GM18520 (cell line): ENCODE data around the gene ATOX1.
"Not testable (repeated sequence)": the region's sequence is repeated elsewhere in the genome, so short reads cannot be mapped to it uniquely, and the experiment has no call there.

Experiments used
- ATAC-seq: cut with Tn5 transposase; IDR thresholded peaks from one replicate; pipeline ENCODE4 v1.9.1; 2021; ENCODE audit not compliant: unreplicated experiment

ATOX1 gene

GRCh38 chr5:151758430-151759241, at the start of gene ATOX1:
TSS of gene ATOX1 (minus strand) at chr5:151758631. CDS start at chr5:151758551, 80 bp downstream.
- ATAC-seq: peak; percentile 97

- ATAC-seq: no peak
Observed at GRCh38 chr5:151805414-151806223, 47.2 kb upstream of the ATOX1 start.

- no peak for ATAC-seq
Observed at GRCh38 chr5:151800532-151800931, 42.1 kb upstream of the ATOX1 start.

DNA sequence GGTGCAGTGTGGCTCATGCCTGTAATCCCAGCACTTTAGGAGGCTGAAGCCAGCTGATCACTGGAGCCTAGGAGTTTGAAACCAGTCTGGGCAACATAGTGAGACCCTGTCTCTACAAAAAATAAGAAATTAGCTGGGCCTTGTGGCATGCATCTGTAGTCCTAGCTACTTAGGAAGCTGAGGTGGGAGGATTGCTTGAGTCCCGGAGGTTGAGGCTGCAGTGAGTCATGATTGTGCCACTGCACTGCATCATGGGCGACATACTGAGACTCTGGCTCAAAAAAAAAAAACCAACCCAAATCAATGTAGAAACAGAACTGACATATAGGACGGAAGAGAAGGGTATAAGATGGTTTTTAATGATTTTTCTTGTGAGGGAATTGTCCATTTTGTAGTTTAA, 41.0 kb upstream of the ATOX1 start:
- ATAC-seq: no peak

GRCh38 chr5:151798674-151799073, 40.2 kb upstream of the ATOX1 start:
- no peak for ATAC-seq

GRCh38 chr5:151795426-151795825, 37.0 kb upstream of the ATOX1 start:
- no peak for ATAC-seq

DNA sequence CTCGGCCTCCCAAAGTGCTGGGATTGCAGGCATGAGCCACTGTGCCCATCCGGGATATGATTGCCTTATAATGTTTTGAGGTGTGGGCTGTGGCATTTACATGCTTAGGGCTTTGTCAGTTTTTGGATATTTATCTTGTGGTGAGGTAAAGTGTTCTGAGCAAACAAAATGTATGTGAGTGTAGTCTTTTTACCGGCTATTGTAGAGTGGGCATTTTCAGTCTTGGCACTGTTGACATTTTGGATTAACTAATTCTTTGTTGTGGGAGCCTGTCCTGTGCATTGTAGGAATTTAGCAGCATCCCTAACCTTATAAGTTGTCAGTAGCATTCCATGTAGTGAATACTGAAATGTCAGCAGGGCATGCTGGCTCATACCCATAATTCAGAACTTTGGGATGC, 34.9 kb upstream of the ATOX1 start:
- no peak for ATAC-seq

- ATAC-seq: no peak
Observed at GRCh38 chr5:151787817-151788216, 29.4 kb upstream of the ATOX1 start.

DNA sequence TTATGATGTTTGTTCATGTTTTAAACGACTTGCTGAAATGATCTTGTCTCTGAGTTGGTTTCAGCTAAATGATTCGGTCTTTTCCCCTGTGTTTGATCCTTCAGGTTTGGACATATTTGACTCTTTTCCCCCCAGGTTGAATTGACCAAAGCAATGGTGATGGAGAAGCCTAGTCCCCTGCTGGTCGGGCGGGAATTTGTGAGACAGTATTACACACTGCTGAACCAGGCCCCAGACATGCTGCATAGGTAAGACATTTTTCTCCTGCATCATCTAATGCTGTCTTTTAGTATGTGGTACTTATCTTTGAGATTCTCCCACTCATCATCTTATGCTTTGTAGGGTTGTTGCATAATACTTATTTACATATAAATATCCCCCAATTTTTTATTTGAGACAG, 28.0 kb upstream of the ATOX1 start:
- ATAC-seq: no peak

GRCh38 chr5:151784141-151784540, 25.7 kb upstream of the ATOX1 start:
- no peak for ATAC-seq

- ATAC-seq: not testable (repeated sequence)
Observed at GRCh38 chr5:151783664-151784063, 25.2 kb upstream of the ATOX1 start.

DNA sequence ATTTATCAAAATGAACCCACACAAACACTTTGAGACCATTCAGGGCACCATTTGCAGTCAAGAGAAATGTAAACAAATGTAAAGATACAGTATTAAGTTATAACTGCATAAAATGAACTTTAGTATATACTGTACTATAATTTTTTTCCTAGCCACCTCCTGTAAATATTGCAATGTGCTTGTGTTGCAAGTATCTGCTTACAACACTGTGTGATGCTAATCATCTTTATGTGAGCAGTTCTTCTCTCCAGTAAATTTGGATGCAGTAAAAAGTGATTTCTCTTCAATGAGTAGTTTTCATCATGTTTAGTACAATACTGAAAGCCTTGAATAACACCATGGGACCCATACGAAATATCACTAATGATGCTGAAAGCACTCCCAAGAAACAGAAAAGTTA, 22.8 kb upstream of the ATOX1 start:
- no peak for ATAC-seq

GRCh38 chr5:151780348-151780747, 21.9 kb upstream of the ATOX1 start:
- ATAC-seq: no peak

DNA sequence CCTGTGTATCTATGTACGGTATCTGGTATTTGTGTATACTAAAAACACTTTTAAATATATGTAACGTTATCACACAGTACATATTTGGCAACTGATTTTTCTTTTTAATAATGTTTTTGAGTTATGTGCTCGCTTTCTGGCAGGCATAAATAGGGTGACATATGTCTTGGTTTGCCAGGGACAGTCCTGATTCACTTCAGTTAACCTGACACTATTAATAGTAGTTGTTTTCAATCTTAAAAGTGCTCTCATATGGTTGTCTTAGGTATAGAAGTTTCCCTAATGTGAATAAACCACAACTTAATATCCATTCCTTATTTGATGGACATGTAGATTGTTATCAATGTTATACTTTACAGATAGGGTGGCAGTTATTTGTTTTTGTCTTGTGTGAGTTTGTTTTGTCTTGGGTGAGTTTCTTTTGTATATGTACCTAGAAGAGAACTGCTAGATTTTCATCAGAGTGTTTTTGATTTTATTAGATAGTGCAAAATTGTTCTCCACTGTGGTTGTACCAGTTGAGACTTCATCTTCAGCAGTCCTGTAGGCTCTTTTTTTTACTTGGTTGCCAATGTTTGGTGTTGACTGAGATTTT, 21.2 kb upstream of the ATOX1 start:
- no peak for ATAC-seq

GRCh38 chr5:151775025-151775606, 16.7 kb upstream of the ATOX1 start:
- ATAC-seq: no peak

- ATAC-seq: no peak
Observed at GRCh38 chr5:151773951-151774350, 15.5 kb upstream of the ATOX1 start.

DNA sequence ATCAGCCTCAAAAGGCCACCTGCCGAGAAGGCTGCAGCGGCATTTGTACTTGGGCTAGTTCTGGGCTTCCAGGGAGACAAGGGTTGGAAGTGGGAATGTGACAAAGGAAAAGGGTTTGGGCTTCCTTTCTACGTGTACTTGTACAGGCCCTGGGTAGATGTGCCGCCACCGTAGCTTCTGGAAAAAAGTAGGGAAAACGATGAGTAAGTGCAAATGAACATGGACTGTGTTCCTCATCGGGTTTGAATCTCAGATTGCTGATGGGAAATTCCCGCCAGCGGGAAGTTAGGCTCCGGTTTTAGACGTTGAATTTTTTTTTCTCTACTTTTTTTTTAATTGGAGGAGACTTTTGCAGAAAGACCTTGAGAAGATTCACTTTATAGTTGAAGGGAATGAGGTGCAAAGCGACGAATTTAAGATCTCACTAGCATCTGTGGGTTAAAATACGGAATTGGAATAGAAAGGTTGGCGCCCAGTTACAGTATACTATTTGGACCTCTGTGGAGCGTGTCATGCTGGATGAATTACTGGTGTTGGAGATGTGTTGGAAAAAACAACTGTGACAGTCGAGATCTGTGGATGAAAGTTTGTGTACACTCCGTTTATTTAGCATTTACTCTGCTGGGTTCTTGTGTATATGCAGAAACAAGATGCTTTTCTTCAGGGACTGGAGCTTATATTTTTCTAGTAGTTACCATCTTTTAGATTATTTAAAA, 14.6 kb upstream of the ATOX1 start:
- ATAC-seq: no peak

DNA sequence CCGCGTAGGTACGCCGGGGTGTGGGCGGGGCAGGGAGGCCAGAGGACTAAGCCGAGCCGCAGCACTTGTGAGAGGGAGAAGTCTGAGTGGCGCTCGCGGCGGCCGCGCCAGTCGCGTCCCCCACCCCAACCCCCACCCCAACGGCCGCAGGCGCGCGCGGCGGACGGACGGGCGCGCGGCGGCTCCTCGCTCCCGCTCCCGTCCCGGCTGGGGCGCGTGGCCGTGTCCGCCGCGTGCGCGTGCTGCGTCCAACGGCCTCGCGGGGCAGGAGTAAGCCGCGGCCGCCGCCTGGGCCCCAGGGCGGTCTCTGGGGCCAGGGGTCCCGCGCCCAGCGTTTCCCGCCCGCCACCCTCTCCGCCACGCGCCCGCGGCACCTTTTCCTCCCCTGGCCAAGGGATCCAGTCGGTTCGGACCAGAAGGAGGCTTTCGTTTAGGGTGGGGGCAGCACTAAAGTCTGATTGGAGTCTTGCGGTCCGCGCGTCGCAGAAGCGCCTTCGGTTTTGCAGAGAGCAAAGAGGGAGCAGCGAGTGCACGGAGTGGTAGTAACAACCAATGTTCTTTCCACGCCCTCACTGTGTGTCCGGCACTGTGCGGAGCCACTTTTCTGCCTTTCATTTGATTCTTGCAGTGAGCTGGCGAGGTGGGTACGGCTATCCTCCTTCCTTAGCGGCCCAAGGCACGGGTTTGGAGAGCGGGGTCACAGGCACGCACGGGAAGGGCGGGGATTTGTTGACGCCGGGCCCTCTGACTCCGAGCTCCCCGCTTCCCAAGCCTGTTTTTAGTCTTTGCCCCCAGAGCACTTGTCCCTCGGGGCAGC, 13.8 kb upstream of the ATOX1 start:
- peak; percentile 1 for ATAC-seq

DNA sequence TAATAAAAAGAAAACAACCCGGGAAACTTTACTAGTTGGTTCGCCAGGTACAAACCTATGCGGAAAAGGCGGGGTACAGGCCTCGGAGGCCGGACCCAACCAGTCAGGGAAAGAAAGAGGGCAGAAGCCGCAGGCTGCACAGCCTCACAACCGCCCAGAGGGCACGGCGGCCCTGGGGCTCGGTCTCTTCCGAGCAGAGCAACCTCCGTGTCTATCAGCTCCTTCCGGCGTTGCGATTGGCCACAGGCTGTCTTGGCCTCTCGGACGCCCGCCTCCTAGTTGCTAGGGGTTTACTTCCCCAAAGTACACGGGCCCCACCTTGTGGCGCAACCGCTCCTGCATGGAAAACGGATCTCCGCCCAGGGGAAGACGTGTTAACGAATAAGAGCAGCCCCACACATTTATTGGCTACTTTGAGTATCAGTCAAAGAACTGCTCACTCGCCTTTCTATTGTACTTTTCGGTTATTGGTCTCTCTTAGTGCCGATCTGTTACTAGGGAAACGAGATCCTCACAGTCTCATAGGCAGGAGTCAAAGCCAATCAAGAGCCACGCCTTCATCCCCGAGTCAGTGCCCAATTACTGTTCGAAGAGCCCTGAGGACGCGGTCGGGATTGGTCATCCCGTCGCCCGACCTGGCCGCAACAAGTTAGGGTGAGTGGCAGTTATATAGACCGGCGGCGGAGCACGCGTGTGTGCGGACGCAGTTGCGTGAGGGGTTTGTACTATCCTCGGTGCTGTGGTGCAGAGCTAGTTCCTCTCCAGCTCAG, 13.0 kb upstream of the ATOX1 start, which contains the start of gene G3BP1:
G3BP1 (plus strand) TSS at position 696 of the 770 bp plus-strand sequence. CDS start 14,667 bp downstream, outside the sequence.
- peak; percentile 78 for ATAC-seq
